Chondrocyte (in vitro differentiated cells): Measurements from ENCODE around the gene PFKP. TPM values are rescaled to one million over a fixed set of nuclear protein-coding genes. Genes with fewer than 3 reads are reported as not detected.

Experiments
- DNase-seq: peaks from one replicate; pipeline ENCODE4 v3.0.0; 2021; ENCODE audit warnings: mixed read lengths, low spot score
- H3K27ac Mint-ChIP-seq: one replicate; pipeline ENCODE4 v1.8.0; 2021; ENCODE audit warnings: mild to moderate bottlenecking, moderate library complexity, mixed read lengths; ENCODE audit not compliant: unreplicated experiment
- H3K27me3 Mint-ChIP-seq: 2 replicates; pipeline ENCODE4 v1.8.0; 2021; ENCODE audit warnings: low read depth, mixed read lengths
- H3K36me3 Mint-ChIP-seq: 2 replicates; pipeline ENCODE4 v1.8.0; 2021; ENCODE audit warnings: low read depth, mixed read lengths
- H3K4me1 Mint-ChIP-seq: 2 replicates; pipeline ENCODE4 v1.8.0; 2021; ENCODE audit warnings: low read depth, mild to moderate bottlenecking, mixed read lengths
- H3K4me3 Mint-ChIP-seq: one replicate; pipeline ENCODE4 v1.8.0; 2021; ENCODE audit warnings: mild to moderate bottlenecking, moderate library complexity, mixed read lengths; ENCODE audit not compliant: unreplicated experiment
- H3K9me3 Mint-ChIP-seq: 2 replicates; pipeline ENCODE4 v1.8.0; 2021; ENCODE audit warnings: low read depth, mixed read lengths
- CTCF ChIP-seq: fragments of 200-600 bp; sonication (generic); IDR thresholded peaks from 2 replicates; pipeline ENCODE4 v1.5.0; 2021; ENCODE audit warnings: antibody characterized with exemption, mild to moderate bottlenecking, moderate library complexity
- total RNA-seq: library from RNA; stranded (reverse); gene quantifications from 3 replicates; pipeline ENCODE4 v1.2.1, GENCODE V29; 2021

The PFKP gene
- total RNA-seq, 1 donor from 2014 or later, result 182 TPM

DNA sequence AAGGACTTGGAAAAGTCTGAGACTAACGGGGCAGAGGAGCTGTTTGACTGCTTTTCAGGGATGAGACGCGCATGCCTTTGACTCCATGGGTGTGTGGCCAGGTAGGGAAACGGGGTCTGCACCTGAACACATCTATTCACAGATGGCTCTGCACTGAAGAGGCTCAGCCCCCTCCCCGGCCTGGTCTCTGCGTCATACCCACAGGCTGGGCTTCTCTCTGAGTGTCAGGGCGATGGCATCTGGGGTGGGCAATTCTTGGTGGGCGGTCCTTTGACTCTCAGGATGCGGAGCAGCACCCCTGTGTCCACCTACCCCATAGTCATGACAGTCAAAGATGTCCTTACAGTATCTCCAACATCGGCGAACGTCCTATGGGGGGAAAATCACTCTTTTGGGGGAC lies 23.0 kb downstream of the PFKP start:
- peak; percentile 54 for DNase-seq
- H3K4me3 Mint-ChIP-seq, result no peak overlapping the region
- TF ChIP-seq CTCF, result no peak

DNA sequence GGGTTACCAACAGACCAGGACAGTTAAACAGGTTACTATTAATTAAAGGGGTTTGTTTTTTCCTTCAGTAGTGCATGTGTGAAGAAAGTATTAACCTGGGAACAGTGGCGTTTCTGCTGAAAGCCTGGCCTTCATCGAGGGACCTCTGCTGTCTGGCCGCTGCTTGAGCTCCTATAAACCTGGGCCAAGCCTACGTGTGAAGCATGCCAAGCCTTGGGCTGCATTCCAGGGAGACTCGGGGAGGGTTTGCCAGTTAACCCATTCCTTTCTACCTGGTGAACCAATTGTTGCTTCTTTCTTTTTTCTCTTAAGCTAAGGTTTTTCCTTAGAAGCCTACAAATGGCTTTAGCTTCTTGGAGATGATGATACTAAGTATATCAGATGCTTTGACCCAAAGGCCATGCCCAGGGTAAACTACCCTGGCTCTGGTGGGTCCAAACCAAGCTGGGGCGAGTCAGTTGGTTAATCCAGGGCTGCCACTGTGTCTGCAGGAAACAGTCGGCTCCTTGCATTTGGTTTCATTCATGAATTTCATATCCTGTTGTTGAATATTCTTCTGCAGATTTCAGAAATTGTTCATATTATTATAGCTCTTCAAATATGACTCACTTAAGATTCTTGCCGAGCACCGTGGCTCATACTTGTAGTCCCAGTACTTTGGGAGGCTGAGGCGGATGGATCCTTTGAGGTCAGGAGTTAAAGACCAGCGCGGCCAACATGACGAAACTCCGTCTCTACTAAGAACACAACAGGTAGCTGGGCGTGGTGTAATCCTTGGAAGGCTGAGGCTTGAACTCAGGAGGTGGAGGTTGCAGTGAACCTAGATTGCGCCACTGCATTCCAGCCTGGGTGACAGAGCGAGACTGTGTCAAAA lies 23.8 kb downstream of the PFKP start:
- peak; percentile 27 for TF ChIP-seq CTCF
- Mint-ChIP-seq H3K27ac (peak overlapping the region; percentile 100), H3K4me3 (peak overlapping the region; percentile 67), H3K4me1 (peaks cover 90% of the 10 kb centered on the region), H3K36me3 (peaks cover 6% of the 10 kb centered on the region), H3K9me3 (no peaks in the 10 kb centered on the region), H3K27me3 (no peaks in the 10 kb centered on the region)
- peak; percentile 58 for DNase-seq

More for the DNA sequence above, 23.0 kb downstream of the PFKP start:
- Mint-ChIP-seq H3K27me3 (no peaks in the 10 kb centered on the region), H3K36me3 (peaks cover 6% of the 10 kb centered on the region), H3K9me3 (no peaks in the 10 kb centered on the region), H3K27ac (peak overlapping the region; percentile 100), H3K4me1 (peaks cover 87% of the 10 kb centered on the region)

- peak overlapping the region; percentile 100 for H3K27ac Mint-ChIP-seq
Measured at GRCh38 chr10:3091921-3092320, 24.6 kb downstream of the PFKP start.

DNA sequence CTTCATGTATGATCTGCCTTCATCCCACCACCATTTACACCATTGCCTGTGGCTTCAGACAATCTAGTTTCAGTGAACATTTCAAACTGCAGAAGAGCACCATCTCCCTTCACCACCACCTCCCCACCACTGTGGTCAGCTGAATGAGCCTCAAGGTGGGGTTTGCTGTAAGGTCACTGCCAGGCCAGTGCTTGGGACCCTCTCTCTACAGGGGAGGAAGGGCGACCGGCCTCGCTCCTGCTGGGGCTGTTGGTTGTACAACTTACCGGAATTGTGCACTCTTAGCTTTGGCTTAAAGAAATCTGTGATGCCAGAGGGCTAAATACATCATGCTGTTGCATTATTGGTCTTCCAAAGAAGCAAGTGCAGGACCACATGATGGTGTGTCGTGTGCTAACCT lies 26.6 kb downstream of the PFKP start:
- peak overlapping the region; percentile 92 for H3K27ac Mint-ChIP-seq
- H3K27me3 Mint-ChIP-seq, result no peaks in the 10 kb centered on the region
- peaks cover 85% of the 10 kb centered on the region for H3K4me1 Mint-ChIP-seq
- no peak for DNase-seq
- no peak for TF ChIP-seq CTCF
- H3K9me3 Mint-ChIP-seq, result no peaks in the 10 kb centered on the region
- no peak overlapping the region for H3K4me3 Mint-ChIP-seq
- peaks cover 5% of the 10 kb centered on the region for H3K36me3 Mint-ChIP-seq

More at GRCh38 chr10:3091921-3092320, 24.6 kb downstream of the PFKP start:
- DNase-seq, result peak; percentile 55
- H3K36me3 Mint-ChIP-seq, result peaks cover 6% of the 10 kb centered on the region
- H3K4me3 Mint-ChIP-seq, result no peak overlapping the region
- H3K4me1 Mint-ChIP-seq, result peaks cover 88% of the 10 kb centered on the region
- no peaks in the 10 kb centered on the region for H3K9me3 Mint-ChIP-seq
- H3K27me3 Mint-ChIP-seq, result no peaks in the 10 kb centered on the region
- no peak for TF ChIP-seq CTCF

DNA sequence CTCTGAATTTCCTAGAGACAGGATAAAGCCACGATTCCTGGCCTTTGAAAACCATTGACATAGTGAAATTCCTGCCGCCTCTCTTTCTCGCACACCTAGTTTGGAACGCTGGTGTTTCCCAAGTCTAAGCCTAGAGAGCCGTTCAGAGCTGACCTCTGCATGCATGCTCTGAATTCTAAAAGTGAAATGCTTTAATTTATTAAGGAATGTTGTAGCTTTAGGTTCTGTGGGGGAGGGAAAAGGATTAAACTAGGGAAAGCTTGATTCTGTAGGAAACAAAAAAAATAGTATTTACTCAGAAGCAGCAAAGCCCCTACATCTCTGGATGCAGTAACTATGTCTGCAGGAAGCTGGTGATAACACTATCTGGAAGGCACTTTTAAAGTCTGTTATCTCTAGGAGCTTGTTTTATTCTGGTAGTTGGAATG lies 27.3 kb downstream of the PFKP start:
- Mint-ChIP-seq H3K36me3 (peaks cover 10% of the 10 kb centered on the region), H3K4me1 (peaks cover 86% of the 10 kb centered on the region), H3K27ac (peak overlapping the region; percentile 92), H3K4me3 (peak overlapping the region; percentile 39), H3K9me3 (no peaks in the 10 kb centered on the region), H3K27me3 (no peaks in the 10 kb centered on the region)
- no peak for DNase-seq
- no peak for TF ChIP-seq CTCF
